ENCODE data around the gene LHFPL5.

DNA sequence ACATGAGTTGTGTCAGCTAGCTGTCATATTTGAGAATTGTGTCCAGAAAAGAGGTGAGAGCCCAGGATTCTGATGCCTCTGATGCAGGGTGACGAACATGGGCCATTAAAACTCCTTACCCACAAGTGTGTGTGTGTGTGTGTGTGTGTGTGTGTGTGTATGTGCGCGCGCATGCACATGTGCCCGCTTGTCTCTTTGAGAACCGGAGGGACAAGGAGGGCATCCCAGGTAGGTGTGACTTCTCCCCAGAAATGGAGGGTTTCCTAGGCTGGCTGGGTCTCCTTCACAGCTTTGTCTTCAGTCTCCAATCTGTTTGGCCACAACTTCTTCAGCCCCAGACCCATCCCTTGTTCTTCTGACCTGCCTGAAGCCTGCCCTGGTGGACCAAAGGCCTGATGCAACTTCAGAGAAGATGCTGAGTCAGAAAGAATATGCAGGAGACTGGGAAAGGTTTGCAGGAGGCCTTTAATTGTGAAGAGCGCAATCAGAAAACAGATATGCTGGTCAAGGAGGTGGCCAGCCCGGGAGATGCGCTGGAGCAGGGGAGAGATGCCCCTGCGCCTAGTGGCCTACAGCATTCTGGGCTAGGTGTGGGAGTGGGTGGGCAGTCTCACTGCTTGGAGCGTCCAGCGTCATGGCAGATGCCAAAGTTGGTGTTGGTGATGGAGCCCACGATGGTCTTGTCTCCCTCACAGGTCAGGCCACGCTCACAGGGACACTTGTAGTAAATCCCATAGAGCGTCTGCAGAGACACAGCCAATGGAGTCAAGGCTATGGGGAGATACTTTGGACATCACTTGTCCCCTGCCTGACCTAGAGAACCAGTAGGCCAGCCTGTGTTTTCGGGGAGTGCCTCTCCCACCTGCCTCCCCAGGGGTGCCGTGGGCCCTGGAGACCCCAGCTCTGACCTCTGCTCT is 10.4 kb upstream of the LHFPL5 start:
- TF ChIP-seq POLR2A (IDR thresholded peaks at IDR 0.05): no peak
- TF ChIP-seq, protein P1, sequence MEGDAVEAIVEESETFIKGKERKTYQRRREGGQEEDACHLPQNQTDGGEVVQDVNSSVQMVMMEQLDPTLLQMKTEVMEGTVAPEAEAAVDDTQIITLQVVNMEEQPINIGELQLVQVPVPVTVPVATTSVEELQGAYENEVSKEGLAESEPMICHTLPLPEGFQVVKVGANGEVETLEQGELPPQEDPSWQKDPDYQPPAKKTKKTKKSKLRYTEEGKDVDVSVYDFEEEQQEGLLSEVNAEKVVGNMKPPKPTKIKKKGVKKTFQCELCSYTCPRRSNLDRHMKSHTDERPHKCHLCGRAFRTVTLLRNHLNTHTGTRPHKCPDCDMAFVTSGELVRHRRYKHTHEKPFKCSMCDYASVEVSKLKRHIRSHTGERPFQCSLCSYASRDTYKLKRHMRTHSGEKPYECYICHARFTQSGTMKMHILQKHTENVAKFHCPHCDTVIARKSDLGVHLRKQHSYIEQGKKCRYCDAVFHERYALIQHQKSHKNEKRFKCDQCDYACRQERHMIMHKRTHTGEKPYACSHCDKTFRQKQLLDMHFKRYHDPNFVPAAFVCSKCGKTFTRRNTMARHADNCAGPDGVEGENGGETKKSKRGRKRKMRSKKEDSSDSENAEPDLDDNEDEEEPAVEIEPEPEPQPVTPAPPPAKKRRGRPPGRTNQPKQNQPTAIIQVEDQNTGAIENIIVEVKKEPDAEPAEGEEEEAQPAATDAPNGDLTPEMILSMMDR (IDR thresholded peaks at IDR 0.05): no peak

Data from uterus (tissue), 2 donors.